NCI-H2171 (cell line): ENCODE measurements around the gene MTHFSD.

Experiments
- DNase-seq: peaks from one replicate; lab custom pipeline; 2025; lab: John Stamatoyannopoulos, UW

Gene MTHFSD

GRCh38 chr16:86570558-86571529, 15.8 kb upstream of the MTHFSD start:
- no peak for DNase-seq

- DNase-seq: no peak
These were observed 14.8 kb upstream of the MTHFSD start for GRCh38 chr16:86569701-86570447.

- DNase-seq: no peak
These were observed 13.9 kb upstream of the MTHFSD start for GRCh38 chr16:86568677-86569623.

- no peak for DNase-seq
These were observed 12.9 kb upstream of the MTHFSD start for GRCh38 chr16:86567701-86568581.

- no peak for DNase-seq
These were observed 12.1 kb upstream of the MTHFSD start for GRCh38 chr16:86566966-86567700.

- peak; percentile 83 for DNase-seq
These were observed 11.5 kb upstream of the MTHFSD start, which contains the start of gene FOXC2 for GRCh38 chr16:86566601-86566965. Gene FOXC2 (plus strand): TSS chr16:86566829. CDS start chr16:86567336, 507 bp downstream.

GRCh38 chr16:86565644-86566511, 10.8 kb upstream of the MTHFSD start:
- no peak for DNase-seq

- no peak for DNase-seq
These were observed 10.2 kb upstream of the MTHFSD start for GRCh38 chr16:86565181-86565631.

- DNase-seq: peak; percentile 83
These were observed 8.7 kb upstream of the MTHFSD start for GRCh38 chr16:86563469-86564345.

GRCh38 chr16:86562356-86562755, 7.3 kb upstream of the MTHFSD start:
- no peak for DNase-seq

GRCh38 chr16:86559802-86560305, 4.8 kb upstream of the MTHFSD start:
- no peak for DNase-seq

- DNase-seq: no peak
These were observed 3.5 kb upstream of the MTHFSD start for GRCh38 chr16:86558355-86559193.

- DNase-seq: no peak
These were observed 2.6 kb upstream of the MTHFSD start for GRCh38 chr16:86557587-86557986.

- DNase-seq: no peak
These were observed 1.5 kb upstream of the MTHFSD start for GRCh38 chr16:86556576-86556975.

- DNase-seq: no peak
These were observed 655 bp upstream of the MTHFSD start for GRCh38 chr16:86555704-86556075.

- DNase-seq: no peak
These were observed 477 bp downstream of the MTHFSD start for GRCh38 chr16:86554599-86554916.

GRCh38 chr16:86553356-86553755, 1.7 kb downstream of the MTHFSD start:
- no peak for DNase-seq
